Measurements from ENCODE around the gene DNAH14. TPM values are rescaled to one million over a fixed set of nuclear protein-coding genes. Genes with fewer than 3 reads are reported as not detected.
"Not testable (repeated sequence)": the region's sequence is repeated elsewhere in the genome, so short reads cannot be mapped to it uniquely, and the experiment has no call there.

Gene DNAH14
- polyA plus RNA-seq, 2 donors = 1.1 to 2.1 TPM

DNA sequence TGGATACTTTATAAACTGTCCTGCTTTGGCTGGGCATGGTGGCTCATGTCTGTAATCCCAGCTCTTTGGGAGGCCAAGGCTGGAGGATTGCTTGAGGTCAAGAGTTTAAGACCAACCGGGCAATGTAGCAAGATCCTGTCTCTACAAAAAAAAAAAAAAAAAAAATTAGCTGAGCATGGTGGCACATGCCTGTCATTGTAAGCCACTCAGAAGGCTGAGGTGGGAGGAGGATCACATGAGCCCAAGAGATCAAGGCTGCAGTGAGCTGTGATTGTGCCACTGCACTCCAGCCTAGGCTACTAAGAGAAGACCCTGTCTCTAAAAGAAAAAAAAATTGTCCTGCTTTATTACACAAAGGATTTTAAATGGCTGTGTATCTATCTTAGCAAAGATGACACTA lies 403.2 kb downstream of the DNAH14 start:
- WGBS, 2 donors = 85 to 96% methylated on average over 1 of the region's 1 CpG

DNA sequence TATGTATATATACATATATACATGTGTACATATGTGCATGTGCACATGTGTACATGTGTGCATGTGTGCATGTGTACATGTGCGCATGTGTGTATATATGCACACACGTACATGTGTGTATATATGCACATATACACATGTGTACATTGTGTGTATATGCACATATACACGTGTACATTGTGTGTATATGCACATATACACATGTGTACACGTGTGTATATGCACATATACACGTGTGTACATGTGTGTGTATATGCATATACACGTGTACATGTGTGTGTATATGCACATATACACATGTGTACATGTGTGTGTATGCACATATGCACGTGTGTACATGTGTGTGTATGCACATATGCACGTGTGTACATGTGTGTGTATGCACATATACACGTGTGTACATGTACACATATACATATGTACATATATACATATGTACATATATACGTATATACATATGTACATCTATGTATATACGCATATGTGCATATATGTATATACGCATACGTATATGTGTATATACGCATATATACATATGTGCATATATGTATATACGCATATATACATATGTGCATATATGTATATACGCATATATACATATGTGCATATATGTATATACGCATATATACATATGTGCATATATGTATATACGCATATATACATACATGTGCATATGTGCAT lies 405.8 kb downstream of the DNAH14 start:
- H3K36me3 ChIP-seq (ENCODE audit: control insufficient read depth in 2 of 2, insufficient read depth in 2 of 2, low read length in 1 of 2); H3K4me3 ChIP-seq (ENCODE audit: low read depth in 1 of 2, low read length in 2 of 2); H3K9me3 ChIP-seq (ENCODE audit: control insufficient read depth in 2 of 2, insufficient read depth in 1 of 2, low read depth in 1 of 2, low read length in 1 of 2); H3K4me1 ChIP-seq (ENCODE audit: control insufficient read depth in 2 of 2, insufficient read depth in 2 of 2, low read length in 1 of 2); H3K27ac ChIP-seq (ENCODE audit: low read depth in 2 of 2, low read length in 1 of 2); H3K27me3 ChIP-seq (ENCODE audit: control insufficient read depth in 1 of 2, insufficient read depth in 2 of 2, low read length in 2 of 2): not testable (repeated sequence)
- WGBS, 2 donors = 63 to 69% methylated on average over 18 of the region's 18 CpGs

More for the DNA sequence above, 403.2 kb downstream of the DNAH14 start:
- Histone ChIP-seq H3K27ac (ENCODE audit: low read depth in 2 of 2, low read length in 1 of 2) (no peak overlapping the region), H3K27me3 (ENCODE audit: control insufficient read depth in 1 of 2, insufficient read depth in 2 of 2, low read length in 2 of 2) (no peaks in the 10 kb centered on the region), H3K9me3 (ENCODE audit: control insufficient read depth in 2 of 2, insufficient read depth in 1 of 2, low read depth in 1 of 2, low read length in 1 of 2) (no peaks in the 10 kb centered on the region), H3K4me1 (ENCODE audit: control insufficient read depth in 2 of 2, insufficient read depth in 2 of 2, low read length in 1 of 2) (peaks cover 0 to 2% of the 10 kb centered on the region in 2 donors), H3K36me3 (ENCODE audit: control insufficient read depth in 2 of 2, insufficient read depth in 2 of 2, low read length in 1 of 2) (no peaks in the 10 kb centered on the region), H3K4me3 (ENCODE audit: low read depth in 1 of 2, low read length in 2 of 2) (no peak overlapping the region)

DNA sequence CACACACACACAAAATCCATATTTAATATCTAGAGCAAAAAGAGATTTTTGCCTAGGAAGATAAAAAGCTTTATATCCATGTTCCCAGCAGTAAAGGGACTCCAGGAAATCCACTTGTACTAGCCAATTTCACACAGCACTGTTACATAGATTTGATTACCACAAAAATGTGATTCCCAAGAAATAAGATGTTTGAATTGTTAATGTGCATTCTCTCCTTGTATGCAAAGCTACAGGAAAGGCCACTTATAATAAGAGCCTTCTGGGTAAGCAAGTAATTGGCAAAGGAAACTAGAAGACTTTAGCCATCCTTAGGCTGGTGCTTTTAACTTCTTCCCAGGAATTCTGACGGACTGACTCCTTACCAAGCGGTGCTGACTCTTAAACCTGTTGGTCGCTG lies 409.1 kb downstream of the DNAH14 start:
- WGBS, 2 donors = 88 to 96% methylated on average over 3 of the region's 3 CpGs
- Histone ChIP-seq H3K36me3 (ENCODE audit: control insufficient read depth in 2 of 2, insufficient read depth in 2 of 2, low read length in 1 of 2) (no peaks in the 10 kb centered on the region), H3K27ac (ENCODE audit: low read depth in 2 of 2, low read length in 1 of 2) (no peak overlapping the region), H3K27me3 (ENCODE audit: control insufficient read depth in 1 of 2, insufficient read depth in 2 of 2, low read length in 2 of 2) (no peaks in the 10 kb centered on the region), H3K4me3 (ENCODE audit: low read depth in 1 of 2, low read length in 2 of 2) (no peak overlapping the region), H3K9me3 (ENCODE audit: control insufficient read depth in 2 of 2, insufficient read depth in 1 of 2, low read depth in 1 of 2, low read length in 1 of 2) (no peaks in the 10 kb centered on the region), H3K4me1 (ENCODE audit: control insufficient read depth in 2 of 2, insufficient read depth in 2 of 2, low read length in 1 of 2) (peaks cover 0 to 2% of the 10 kb centered on the region in 2 donors)

DNA sequence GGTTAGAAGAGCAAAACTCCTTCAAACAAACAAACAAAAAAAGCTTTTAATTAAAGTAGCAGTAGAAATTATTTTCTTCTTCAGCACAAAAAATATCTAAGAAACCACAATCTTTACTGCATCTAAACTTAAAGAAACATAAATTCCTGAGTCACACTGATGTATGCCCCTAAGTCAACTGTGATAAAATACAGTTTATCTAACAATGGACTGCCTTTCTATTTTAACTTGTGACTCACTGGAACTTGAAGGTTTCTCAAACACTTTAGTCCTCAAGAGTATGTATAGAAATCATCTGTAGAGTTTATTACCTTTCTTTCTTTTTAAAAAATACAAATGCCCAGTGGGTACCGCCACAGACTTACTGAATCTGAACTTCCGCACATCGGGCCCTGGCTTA lies 412.2 kb downstream of the DNAH14 start:
- WGBS, 2 donors = 93% methylated on average over 3 of the region's 3 CpGs
- Histone ChIP-seq H3K27ac (ENCODE audit: low read depth in 2 of 2, low read length in 1 of 2) (no peak overlapping the region), H3K4me1 (ENCODE audit: control insufficient read depth in 2 of 2, insufficient read depth in 2 of 2, low read length in 1 of 2) (peaks cover 0 to 2% of the 10 kb centered on the region in 2 donors), H3K9me3 (ENCODE audit: control insufficient read depth in 2 of 2, insufficient read depth in 1 of 2, low read depth in 1 of 2, low read length in 1 of 2) (no peaks in the 10 kb centered on the region), H3K36me3 (ENCODE audit: control insufficient read depth in 2 of 2, insufficient read depth in 2 of 2, low read length in 1 of 2) (no peaks in the 10 kb centered on the region), H3K27me3 (ENCODE audit: control insufficient read depth in 1 of 2, insufficient read depth in 2 of 2, low read length in 2 of 2) (no peaks in the 10 kb centered on the region), H3K4me3 (ENCODE audit: low read depth in 1 of 2, low read length in 2 of 2) (no peak overlapping the region)

DNA sequence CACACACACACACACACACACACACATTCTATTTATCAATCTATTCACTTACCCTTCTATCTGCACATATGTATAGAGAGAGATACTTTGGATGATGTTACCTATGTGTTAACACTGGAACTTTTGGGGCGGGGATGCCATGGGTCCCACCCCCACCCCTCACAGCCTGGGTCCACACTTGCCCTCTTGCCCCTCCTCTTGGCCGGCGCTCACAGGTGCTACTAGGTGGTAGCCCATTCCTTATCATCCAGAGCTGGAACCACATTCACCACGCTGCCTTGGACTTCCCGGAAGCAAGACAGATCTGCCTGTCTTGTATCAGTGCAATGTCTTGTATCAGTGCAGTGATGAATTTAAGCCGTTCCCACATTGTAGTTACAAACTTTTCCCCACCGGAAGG lies 413.2 kb downstream of the DNAH14 start:
- no peak overlapping the region for H3K4me3 ChIP-seq (ENCODE audit: low read depth in 1 of 2, low read length in 2 of 2)
- H3K36me3 ChIP-seq (ENCODE audit: control insufficient read depth in 2 of 2, insufficient read depth in 2 of 2, low read length in 1 of 2) = no peaks in the 10 kb centered on the region
- no peaks in the 10 kb centered on the region for H3K27me3 ChIP-seq (ENCODE audit: control insufficient read depth in 1 of 2, insufficient read depth in 2 of 2, low read length in 2 of 2)
- 79 to 82% methylated on average over 7 of the region's 7 CpGs for WGBS, 2 donors
- H3K27ac ChIP-seq (ENCODE audit: low read depth in 2 of 2, low read length in 1 of 2) = no peak overlapping the region
- no peaks in the 10 kb centered on the region for H3K4me1 ChIP-seq (ENCODE audit: control insufficient read depth in 2 of 2, insufficient read depth in 2 of 2, low read length in 1 of 2)
- no peaks in the 10 kb centered on the region for H3K9me3 ChIP-seq (ENCODE audit: control insufficient read depth in 2 of 2, insufficient read depth in 1 of 2, low read depth in 1 of 2, low read length in 1 of 2)

DNA sequence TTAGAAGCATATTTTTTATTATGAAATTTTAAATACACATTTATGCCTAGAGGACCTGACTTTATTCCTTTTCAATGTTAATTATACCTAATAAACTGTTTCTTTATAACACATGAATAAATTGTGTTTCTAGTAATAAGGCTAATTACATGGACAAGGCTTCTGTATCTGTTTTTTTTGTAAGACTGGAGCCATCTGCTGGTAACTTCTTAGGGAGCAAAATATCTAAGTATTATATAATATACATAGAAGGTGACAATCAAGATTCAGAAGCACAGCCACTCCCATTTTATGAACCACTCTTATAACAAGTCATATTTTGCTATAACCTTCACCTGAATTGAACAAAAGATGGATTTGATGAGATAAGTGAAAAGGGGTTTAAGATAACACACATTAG lies 414.1 kb downstream of the DNAH14 start:
- H3K9me3 ChIP-seq (ENCODE audit: control insufficient read depth in 2 of 2, insufficient read depth in 1 of 2, low read depth in 1 of 2, low read length in 1 of 2) = no peaks in the 10 kb centered on the region
- H3K27me3 ChIP-seq (ENCODE audit: control insufficient read depth in 1 of 2, insufficient read depth in 2 of 2, low read length in 2 of 2) = no peaks in the 10 kb centered on the region
- H3K36me3 ChIP-seq (ENCODE audit: control insufficient read depth in 2 of 2, insufficient read depth in 2 of 2, low read length in 1 of 2) = no peaks in the 10 kb centered on the region
- no peak overlapping the region for H3K4me3 ChIP-seq (ENCODE audit: low read depth in 1 of 2, low read length in 2 of 2)
- no peaks in the 10 kb centered on the region for H3K4me1 ChIP-seq (ENCODE audit: control insufficient read depth in 2 of 2, insufficient read depth in 2 of 2, low read length in 1 of 2)
- no peak overlapping the region for H3K27ac ChIP-seq (ENCODE audit: low read depth in 2 of 2, low read length in 1 of 2)

DNA sequence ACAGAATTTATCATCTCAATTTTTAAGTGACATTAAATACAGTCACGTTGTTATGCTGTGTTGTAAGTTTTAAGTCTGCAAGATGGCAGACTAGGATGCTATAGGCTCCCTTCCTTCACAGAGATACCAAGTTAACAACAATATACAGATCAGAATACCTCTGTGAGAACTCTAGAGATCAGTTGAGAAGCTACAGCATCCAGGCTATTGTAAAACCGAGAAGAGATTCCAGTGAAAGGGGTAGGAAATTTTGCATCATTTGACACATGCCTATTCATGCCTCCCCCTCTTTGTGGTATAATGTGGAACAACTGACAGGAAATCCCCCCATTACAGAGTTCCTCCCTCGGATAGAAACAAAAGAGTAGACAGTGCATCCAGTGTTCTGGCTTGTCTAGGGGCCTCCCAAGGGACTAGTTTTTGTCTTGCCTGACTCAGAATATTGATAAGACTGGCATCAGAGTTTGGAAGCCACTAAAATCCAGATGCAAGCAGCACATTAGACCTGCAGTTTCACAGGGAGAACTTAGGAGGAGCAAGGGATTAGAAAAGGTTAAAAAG lies 417.7 kb downstream of the DNAH14 start:
- H3K36me3 ChIP-seq (ENCODE audit: control insufficient read depth in 2 of 2, insufficient read depth in 2 of 2, low read length in 1 of 2) = no peaks in the 10 kb centered on the region
- peaks cover 0 to 2% of the 10 kb centered on the region in 2 donors for H3K27me3 ChIP-seq (ENCODE audit: control insufficient read depth in 1 of 2, insufficient read depth in 2 of 2, low read length in 2 of 2)
- H3K4me3 ChIP-seq (ENCODE audit: low read depth in 1 of 2, low read length in 2 of 2) = no peak overlapping the region
- no peak overlapping the region for H3K27ac ChIP-seq (ENCODE audit: low read depth in 2 of 2, low read length in 1 of 2)
- H3K4me1 ChIP-seq (ENCODE audit: control insufficient read depth in 2 of 2, insufficient read depth in 2 of 2, low read length in 1 of 2) = no peaks in the 10 kb centered on the region
- 51 to 59% methylated on average over 3 of the region's 3 CpGs for WGBS, 2 donors
- H3K9me3 ChIP-seq (ENCODE audit: control insufficient read depth in 2 of 2, insufficient read depth in 1 of 2, low read depth in 1 of 2, low read length in 1 of 2) = no peaks in the 10 kb centered on the region

DNA sequence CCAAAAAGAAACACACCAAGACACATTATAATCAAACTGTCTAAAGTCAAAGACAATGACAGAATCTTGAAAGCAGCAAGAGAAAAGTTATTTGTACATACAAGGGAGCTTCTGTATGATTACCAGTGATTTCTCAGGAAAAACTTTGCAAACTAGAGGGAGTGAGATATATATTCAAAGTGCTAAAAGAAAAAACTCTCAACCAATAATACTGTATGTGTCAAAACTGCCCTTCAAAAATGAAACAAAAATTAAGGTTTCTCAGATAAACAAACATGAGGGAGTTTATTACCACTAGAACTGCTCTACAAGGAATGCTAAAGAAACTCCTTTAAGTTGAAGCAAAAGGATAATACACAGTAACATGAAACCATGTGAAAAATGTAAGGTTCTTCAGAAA lies 418.9 kb downstream of the DNAH14 start:
- Histone ChIP-seq H3K4me1 (ENCODE audit: control insufficient read depth in 2 of 2, insufficient read depth in 2 of 2, low read length in 1 of 2) (no peaks in the 10 kb centered on the region), H3K27ac (ENCODE audit: low read depth in 2 of 2, low read length in 1 of 2) (no peak overlapping the region), H3K36me3 (ENCODE audit: control insufficient read depth in 2 of 2, insufficient read depth in 2 of 2, low read length in 1 of 2) (no peaks in the 10 kb centered on the region), H3K9me3 (ENCODE audit: control insufficient read depth in 2 of 2, insufficient read depth in 1 of 2, low read depth in 1 of 2, low read length in 1 of 2) (no peaks in the 10 kb centered on the region), H3K4me3 (ENCODE audit: low read depth in 1 of 2, low read length in 2 of 2) (no peak overlapping the region), H3K27me3 (ENCODE audit: control insufficient read depth in 1 of 2, insufficient read depth in 2 of 2, low read length in 2 of 2) (peaks cover 0 to 2% of the 10 kb centered on the region in 2 donors)

DNA sequence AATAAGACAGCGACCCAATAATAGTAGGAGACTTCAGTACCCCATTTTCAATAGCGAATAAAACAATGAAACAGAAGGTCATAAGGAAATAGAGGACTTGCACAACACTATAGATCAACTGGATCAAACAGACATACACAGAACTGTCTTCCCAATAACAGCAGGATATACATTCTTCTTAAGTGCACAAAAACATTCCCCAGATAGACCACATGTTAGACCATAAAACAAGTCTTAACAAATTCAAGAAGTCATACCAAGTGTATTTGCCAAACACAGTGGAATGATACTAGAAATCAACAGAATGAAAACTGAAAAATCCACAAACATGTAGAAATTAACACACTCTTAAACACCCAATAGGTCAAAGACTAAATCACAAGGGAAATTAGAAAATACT lies 420.4 kb downstream of the DNAH14 start:
- WGBS, 2 donors = 69 to 74% methylated on average over 2 of the region's 2 CpGs
- Histone ChIP-seq H3K4me1 (ENCODE audit: control insufficient read depth in 2 of 2, insufficient read depth in 2 of 2, low read length in 1 of 2) (no peaks in the 10 kb centered on the region), H3K27ac (ENCODE audit: low read depth in 2 of 2, low read length in 1 of 2) (no peak overlapping the region), H3K27me3 (ENCODE audit: control insufficient read depth in 1 of 2, insufficient read depth in 2 of 2, low read length in 2 of 2) (peaks cover 0 to 2% of the 10 kb centered on the region in 2 donors), H3K9me3 (ENCODE audit: control insufficient read depth in 2 of 2, insufficient read depth in 1 of 2, low read depth in 1 of 2, low read length in 1 of 2) (no peaks in the 10 kb centered on the region), H3K36me3 (ENCODE audit: control insufficient read depth in 2 of 2, insufficient read depth in 2 of 2, low read length in 1 of 2) (no peaks in the 10 kb centered on the region), H3K4me3 (ENCODE audit: low read depth in 1 of 2, low read length in 2 of 2) (no peak overlapping the region)

DNA sequence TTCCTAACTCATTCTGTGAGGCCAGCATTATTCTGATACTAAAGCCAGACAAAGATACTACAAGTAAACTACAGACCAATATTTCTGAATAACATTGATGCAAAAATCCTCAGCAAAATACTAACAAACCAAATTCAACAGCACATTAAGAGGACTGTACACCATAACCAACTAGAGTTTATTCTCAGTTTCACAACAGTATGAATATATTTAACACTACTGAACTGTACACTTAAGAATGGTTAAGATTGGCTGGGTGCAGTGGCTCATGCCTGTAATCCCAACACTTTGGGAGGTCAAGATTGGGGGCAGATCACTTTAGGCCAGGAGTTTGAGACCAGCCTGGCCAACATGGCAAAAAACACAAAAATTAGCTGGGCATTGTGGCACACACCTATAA lies 421.4 kb downstream of the DNAH14 start:
- Histone ChIP-seq H3K4me1 (ENCODE audit: control insufficient read depth in 2 of 2, insufficient read depth in 2 of 2, low read length in 1 of 2) (no peaks in the 10 kb centered on the region), H3K27me3 (ENCODE audit: control insufficient read depth in 1 of 2, insufficient read depth in 2 of 2, low read length in 2 of 2) (peaks cover 0 to 2% of the 10 kb centered on the region in 2 donors), H3K4me3 (ENCODE audit: low read depth in 1 of 2, low read length in 2 of 2) (no peak overlapping the region), H3K27ac (ENCODE audit: low read depth in 2 of 2, low read length in 1 of 2) (no peak overlapping the region), H3K36me3 (ENCODE audit: control insufficient read depth in 2 of 2, insufficient read depth in 2 of 2, low read length in 1 of 2) (no peaks in the 10 kb centered on the region), H3K9me3 (ENCODE audit: control insufficient read depth in 2 of 2, insufficient read depth in 1 of 2, low read depth in 1 of 2, low read length in 1 of 2) (no peaks in the 10 kb centered on the region)
